GM18502 (cell line): ENCODE results near the gene HPF1.
A peak's percentile ranks its signal among the peaks of the same experiment; 100 is the strongest.
"Not testable (repeated sequence)": the region's sequence is repeated elsewhere in the genome, so short reads cannot be mapped to it uniquely, and the experiment has no call there.

Source experiments
- ATAC-seq: cut with Tn5 transposase; IDR thresholded peaks from one replicate; pipeline ENCODE4 v1.9.1; 2021; ENCODE audit warnings: mild to moderate bottlenecking; ENCODE audit not compliant: unreplicated experiment, poor library complexity

Gene HPF1

GRCh38 chr4:169757575-169758184 lies at the start of gene HPF1:
TSS of gene HPF1 (minus strand) at chr4:169757944. CDS start at chr4:169757877, 67 bp downstream.
- peak; percentile 94 for ATAC-seq

GRCh38 chr4:169806770-169807169 lies 49.0 kb upstream of the HPF1 start:
- ATAC-seq: not testable (repeated sequence)

- ATAC-seq: no peak
These were observed 45.7 kb upstream of the HPF1 start for GRCh38 chr4:169803413-169803812.

GRCh38 chr4:169802873-169803272 lies 45.1 kb upstream of the HPF1 start:
- no peak for ATAC-seq

GRCh38 chr4:169800541-169800940 lies 42.8 kb upstream of the HPF1 start:
- ATAC-seq: no peak

- no peak for ATAC-seq
These were observed 41.5 kb upstream of the HPF1 start for GRCh38 chr4:169799260-169799659.

- no peak for ATAC-seq
These were observed 37.8 kb upstream of the HPF1 start for GRCh38 chr4:169795585-169795984.

GRCh38 chr4:169791527-169792156 lies 33.9 kb upstream of the HPF1 start:
- ATAC-seq: no peak

- no peak for ATAC-seq
These were observed 33.3 kb upstream of the HPF1 start for GRCh38 chr4:169791062-169791461.

- no peak for ATAC-seq
These were observed 17.0 kb upstream of the HPF1 start for GRCh38 chr4:169774466-169775445.

GRCh38 chr4:169773889-169774288 lies 16.1 kb upstream of the HPF1 start:
- no peak for ATAC-seq

GRCh38 chr4:169771556-169772080 lies 13.9 kb upstream of the HPF1 start:
- ATAC-seq: not testable (repeated sequence)

GRCh38 chr4:169770416-169770815 lies 12.7 kb upstream of the HPF1 start:
- ATAC-seq: no peak

GRCh38 chr4:169768385-169768784 lies 10.6 kb upstream of the HPF1 start:
- ATAC-seq: no peak

GRCh38 chr4:169766741-169767140 lies 9.0 kb upstream of the HPF1 start:
- ATAC-seq: no peak

- ATAC-seq: no peak
These were observed 8.1 kb upstream of the HPF1 start for GRCh38 chr4:169765835-169766234.

GRCh38 chr4:169761846-169762245 lies 4.1 kb upstream of the HPF1 start:
- no peak for ATAC-seq

GRCh38 chr4:169758401-169758962 lies 738 bp upstream of the HPF1 start:
- ATAC-seq: no peak

GRCh38 chr4:169756971-169757574 lies 671 bp downstream of the HPF1 start:
- ATAC-seq: peak; percentile 28

- ATAC-seq: no peak
These were observed 12.5 kb downstream of the HPF1 start for GRCh38 chr4:169745291-169745690.
